Mesenchymal stem cell (in vitro differentiated cells and primary cell): ENCODE data around the gene TMEM82.

Experiments used
- DNase-seq: peaks from one replicate; pipeline ENCODE4 v3.0.0-alpha.2; 2013
- H2AFZ ChIP-seq: one replicate; pipeline ENCODE4 v1.6.1; 2013; ENCODE audit warnings: low read depth, mild to moderate bottlenecking, control low read depth, inconsistent platforms, low read length, moderate library complexity
- H2AK5ac ChIP-seq: 2 replicates; pipeline ENCODE4 v1.6.1; 2013; ENCODE audit warnings: low read length, moderate library complexity, mild to moderate bottlenecking, inconsistent platforms; ENCODE audit not compliant: severe bottlenecking
- H2BK120ac ChIP-seq: one replicate; pipeline ENCODE4 v1.6.1; 2013; ENCODE audit warnings: low read depth, mild to moderate bottlenecking, inconsistent platforms, low read length, moderate library complexity
- H2BK12ac ChIP-seq, 2 experiments: one replicate each; pipeline ENCODE4 v1.6.1; 2013; ENCODE audit warnings: inconsistent platforms in 2 of 2, low read length in 2 of 2, mild to moderate bottlenecking in 2 of 2, moderate library complexity in 2 of 2, control low read depth in 1 of 2
- H2BK15ac ChIP-seq: one replicate; pipeline ENCODE4 v1.6.1; 2013; ENCODE audit warnings: mild to moderate bottlenecking, low read depth, inconsistent platforms; ENCODE audit not compliant: poor library complexity, severe bottlenecking
- H2BK5ac ChIP-seq: 2 replicates; pipeline ENCODE4 v1.6.1; 2013; ENCODE audit warnings: low read depth, mild to moderate bottlenecking, low read length, control low read depth, inconsistent platforms; ENCODE audit not compliant: poor library complexity, severe bottlenecking
- H3K14ac ChIP-seq, 2 experiments: one replicate each; pipeline ENCODE4 v1.6.1; 2013; ENCODE audit warnings: inconsistent platforms in 2 of 2, low read length in 2 of 2, control low read depth in 1 of 2, mild to moderate bottlenecking in 1 of 2, moderate library complexity in 1 of 2
- H3K18ac ChIP-seq, 2 experiments: one replicate each; pipeline ENCODE4 v1.6.1; 2013; ENCODE audit warnings: inconsistent platforms in 2 of 2, low read length in 2 of 2, control low read depth in 1 of 2, low read depth in 1 of 2, mild to moderate bottlenecking in 1 of 2
- H3K23ac ChIP-seq, 2 experiments: one replicate each; pipeline ENCODE4 v1.6.1; 2013; ENCODE audit warnings: inconsistent platforms in 2 of 2, low read length in 2 of 2, mild to moderate bottlenecking in 2 of 2, moderate library complexity in 2 of 2, control low read depth in 1 of 2
- H3K27ac ChIP-seq: 2 replicates; pipeline ENCODE4 v1.5.1; 2013; ENCODE audit warnings: mild to moderate bottlenecking, moderate library complexity, low read length, control low read depth, inconsistent platforms; ENCODE audit not compliant: poor library complexity, severe bottlenecking
- H3K27me3 ChIP-seq, 2 experiments: 2 replicates each; pipeline versions ENCODE4 v1.6.1 to v1.7.0; 2013; ENCODE audit warnings: low read length in 2 of 2, mild to moderate bottlenecking in 2 of 2, moderate library complexity in 2 of 2, control low read depth in 1 of 2, inconsistent platforms in 1 of 2; ENCODE audit not compliant: control insufficient read depth in 1 of 2, insufficient read depth in 1 of 2
- H3K36me3 ChIP-seq, 2 experiments: 2 replicates each; pipeline versions ENCODE4 v1.6.1 to v1.7.0; 2013; ENCODE audit warnings: low read length in 2 of 2, control low read depth in 1 of 2, inconsistent platforms in 1 of 2, low read depth in 1 of 2, mild to moderate bottlenecking in 1 of 2; ENCODE audit not compliant: insufficient read depth in 2 of 2, control insufficient read depth in 1 of 2
- H3K4ac ChIP-seq, 2 experiments: one replicate each; pipeline ENCODE4 v1.6.1; 2013; ENCODE audit warnings: inconsistent platforms in 2 of 2, low read length in 2 of 2, mild to moderate bottlenecking in 2 of 2, moderate library complexity in 2 of 2, control low read depth in 1 of 2, low read depth in 1 of 2
- H3K4me1 ChIP-seq: 2 replicates; pipeline ENCODE4 v1.6.1; 2013; ENCODE audit warnings: low read depth, low read length, control low read depth; ENCODE audit not compliant: control insufficient read depth, insufficient read depth
- H3K4me2 ChIP-seq: 2 replicates; pipeline ENCODE4 v1.6.1; 2013; ENCODE audit warnings: low read length, mild to moderate bottlenecking, inconsistent platforms; ENCODE audit not compliant: poor library complexity, severe bottlenecking
- H3K4me3 ChIP-seq, 2 experiments: 2 replicates each; pipeline versions ENCODE4 v1.5.1 to v1.7.0; 2013; ENCODE audit warnings: low read length in 2 of 2, mild to moderate bottlenecking in 2 of 2, control low read depth in 1 of 2, low read depth in 1 of 2; ENCODE audit not compliant: insufficient read depth in 1 of 2
- H3K79me1 ChIP-seq: replicated peaks from 2 replicates; pipeline ENCODE4 v1.6.1; 2013; ENCODE audit warnings: mild to moderate bottlenecking, control low read depth, low read length, inconsistent platforms; ENCODE audit not compliant: poor library complexity, severe bottlenecking
- H3K9ac ChIP-seq: 2 replicates; pipeline ENCODE4 v1.7.0; 2013; ENCODE audit warnings: mild to moderate bottlenecking, low read length, moderate library complexity
- H3K9me3 ChIP-seq: 2 replicates; pipeline ENCODE4 v1.7.0; 2013; ENCODE audit warnings: mild to moderate bottlenecking, low read length; ENCODE audit not compliant: control insufficient read depth
- H4K8ac ChIP-seq: one replicate; pipeline ENCODE4 v1.6.1; 2013; ENCODE audit warnings: inconsistent platforms, mild to moderate bottlenecking, low read length, moderate library complexity
- H4K91ac ChIP-seq: one replicate; pipeline ENCODE4 v1.6.1; 2013; ENCODE audit warnings: mild to moderate bottlenecking, low read length, inconsistent platforms
- WGBS: methylation state at CpG from one replicate; pipeline ENCODE4 v1.1.7; 2013; ENCODE audit warnings: mixed read lengths; 5-methylcytosine and 5-hydroxymethylcytosine counted together

The TMEM82 gene

DNA sequence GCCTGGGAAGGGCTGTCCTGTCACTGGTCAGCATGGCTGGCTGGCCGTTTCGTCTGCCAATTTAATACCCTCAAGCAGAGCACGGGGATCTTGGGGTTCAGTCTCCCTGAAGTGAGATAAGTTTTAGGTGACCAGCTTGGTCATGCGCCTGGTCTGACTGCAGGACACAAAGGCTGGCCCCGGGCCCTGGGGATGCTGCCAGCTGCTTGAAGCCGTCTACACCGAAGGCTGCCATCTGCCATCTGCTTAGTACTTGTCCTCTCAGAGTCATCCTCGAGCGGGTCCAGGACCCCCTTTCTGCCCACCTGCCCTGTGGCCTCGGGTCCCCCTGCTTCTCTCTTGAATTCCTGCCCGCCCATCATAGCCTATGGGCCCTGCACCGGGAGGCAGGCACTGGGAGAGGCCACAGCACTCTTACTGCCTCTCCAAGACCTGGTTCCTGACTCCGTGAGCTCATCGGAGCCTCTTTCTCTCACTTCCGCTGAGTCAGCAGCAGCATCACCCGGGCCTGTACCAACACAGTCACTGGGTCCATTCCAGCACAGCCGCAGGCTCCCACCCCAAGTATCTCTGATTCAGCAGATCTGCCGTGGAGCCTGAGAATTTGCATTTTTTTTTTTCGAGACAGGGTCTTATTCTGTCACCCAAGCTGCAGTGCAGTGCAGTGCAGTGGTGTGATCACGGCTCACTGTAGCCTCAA, 23.3 kb downstream of the TMEM82 start:
- no peak overlapping the region for H3K18ac ChIP-seq
- H3K4me1 ChIP-seq = peaks cover 24% of the 10 kb centered on the region
- no peak overlapping the region for H3K27ac ChIP-seq

DNA sequence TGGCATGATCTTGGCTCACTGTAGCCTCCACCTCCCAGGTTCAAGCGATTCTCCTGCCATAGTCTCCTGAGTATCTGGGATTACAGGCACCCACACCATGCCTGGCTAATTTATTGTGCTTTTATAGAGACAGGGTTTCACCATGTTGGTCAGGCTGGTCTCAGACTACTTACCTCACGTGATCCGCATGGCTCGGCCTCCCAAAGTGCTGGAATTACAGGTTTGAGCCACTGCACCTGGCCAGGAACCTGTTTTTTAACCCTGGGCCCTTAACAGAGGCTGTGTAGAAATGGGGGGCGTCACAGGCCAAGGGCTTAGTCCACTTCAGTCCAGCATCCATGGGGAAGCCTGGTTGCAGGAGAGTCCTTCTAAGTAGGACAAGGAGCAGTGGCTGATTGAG, 25.6 kb downstream of the TMEM82 start:
- Histone ChIP-seq H3K4me1 (peaks cover 17% of the 10 kb centered on the region), H3K4ac (no peak overlapping the region), H3K9me3 (no peaks in the 10 kb centered on the region), H2BK12ac (no peak overlapping the region), H4K91ac (no peak overlapping the region), H3K79me1 (peaks cover 47% of the 10 kb centered on the region), H3K4me3 (no peak overlapping the region), H2BK15ac (no peak overlapping the region), H2BK120ac (no peak overlapping the region), H3K36me3 (peaks cover 36 to 82% of the 10 kb centered on the region in 2 experiments), H2AK5ac (no peak overlapping the region), H4K8ac (no peak overlapping the region), H2BK5ac (no peak overlapping the region), H3K14ac (no peak overlapping the region), H3K18ac (no peak overlapping the region), H2AFZ (no peak overlapping the region), H3K9ac (no peak overlapping the region), H3K27me3 (no peaks in the 10 kb centered on the region), H3K27ac (no peak overlapping the region), H3K4me2 (no peak overlapping the region), H3K23ac (no peak overlapping the region)
- no peak for DNase-seq
- 96% methylated on average over 5 of the region's 5 CpGs for WGBS

More for the DNA sequence above, 23.3 kb downstream of the TMEM82 start:
- peak; percentile 29 for DNase-seq
- Histone ChIP-seq H3K79me1 (peaks cover 32% of the 10 kb centered on the region), H3K36me3 (peaks cover 21 to 65% of the 10 kb centered on the region in 2 experiments), H3K9me3 (no peaks in the 10 kb centered on the region), H3K4me3 (no peak overlapping the region), H2BK120ac (no peak overlapping the region), H3K9ac (no peak overlapping the region), H2BK12ac (no peak overlapping the region), H4K91ac (peak overlapping the region; percentile 18), H3K27me3 (no peaks in the 10 kb centered on the region), H2BK15ac (no peak overlapping the region), H4K8ac (no peak overlapping the region), H2AK5ac (no peak overlapping the region), H3K14ac (no peak overlapping the region), H3K4me2 (no peak overlapping the region), H3K23ac (no peak overlapping the region), H3K4ac (no peak overlapping the region), H2BK5ac (no peak overlapping the region), H2AFZ (no peak overlapping the region)
- 91% methylated on average over 20 of the region's 20 CpGs for WGBS

DNA sequence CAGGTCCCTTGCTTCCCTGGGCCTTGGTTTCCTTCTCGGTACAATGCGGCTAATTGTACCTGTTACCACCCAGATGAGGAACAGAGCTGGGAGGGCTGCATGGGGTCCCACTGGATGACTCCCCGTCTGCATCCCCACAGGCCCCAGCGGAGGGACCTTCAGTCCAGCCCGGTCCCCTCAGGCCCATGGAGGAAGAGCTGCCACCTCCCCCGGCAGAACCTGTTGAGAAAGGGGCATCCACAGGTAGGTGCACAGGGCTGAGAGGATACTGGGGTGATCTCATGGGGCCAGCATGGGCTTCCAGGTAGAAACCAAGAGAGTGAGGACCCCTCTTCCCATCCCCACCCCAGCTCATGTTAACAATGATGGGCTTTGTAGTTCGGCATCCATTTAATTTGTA, 26.1 kb downstream of the TMEM82 start:
- no peak overlapping the region for H3K4me2 ChIP-seq
- H4K8ac ChIP-seq = no peak overlapping the region
- no peak overlapping the region for H3K4ac ChIP-seq
- H3K23ac ChIP-seq = no peak overlapping the region
- no peak overlapping the region for H2BK15ac ChIP-seq
- WGBS = 95% methylated on average over 6 of the region's 7 CpGs
- no peak overlapping the region for H3K27ac ChIP-seq
- no peaks in the 10 kb centered on the region for H3K9me3 ChIP-seq
- no peak overlapping the region for H2AFZ ChIP-seq
- H2BK120ac ChIP-seq = no peak overlapping the region
- H3K4me1 ChIP-seq = peaks cover 17% of the 10 kb centered on the region
- peaks cover 36 to 84% of the 10 kb centered on the region in 2 experiments for H3K36me3 ChIP-seq
- no peak overlapping the region for H3K9ac ChIP-seq
- peaks cover 48% of the 10 kb centered on the region for H3K79me1 ChIP-seq
- H4K91ac ChIP-seq = no peak overlapping the region
- H3K27me3 ChIP-seq = no peaks in the 10 kb centered on the region
- no peak overlapping the region for H3K18ac ChIP-seq
- H2BK12ac ChIP-seq = no peak overlapping the region
- no peak overlapping the region for H3K4me3 ChIP-seq
- no peak for DNase-seq
- no peak overlapping the region for H3K14ac ChIP-seq
- no peak overlapping the region for H2BK5ac ChIP-seq
- no peak overlapping the region for H2AK5ac ChIP-seq

- WGBS = 95% methylated on average over 14 of the region's 14 CpGs
- Histone ChIP-seq H3K27ac (no peak overlapping the region), H2BK15ac (no peak overlapping the region)
These were observed 28.1 kb downstream of the TMEM82 start for GRCh38 chr1:15770313-15770962.

More at GRCh38 chr1:15770313-15770962, 28.1 kb downstream of the TMEM82 start:
- no peak overlapping the region for H3K23ac ChIP-seq
- peaks cover 38% of the 10 kb centered on the region for H3K79me1 ChIP-seq
- H3K14ac ChIP-seq = no peak overlapping the region
- H3K4me1 ChIP-seq = peaks cover 6% of the 10 kb centered on the region
- no peaks in the 10 kb centered on the region for H3K9me3 ChIP-seq
- no peak overlapping the region for H2AK5ac ChIP-seq
- no peak overlapping the region for H3K4ac ChIP-seq
- H3K4me3 ChIP-seq = no peak overlapping the region
- H3K4me2 ChIP-seq = no peak overlapping the region
- H2AFZ ChIP-seq = no peak overlapping the region
- DNase-seq = no peak
- no peaks in the 10 kb centered on the region for H3K27me3 ChIP-seq
- no peak overlapping the region for H3K9ac ChIP-seq
- no peak overlapping the region for H4K8ac ChIP-seq
- no peak overlapping the region for H2BK12ac ChIP-seq
- no peak overlapping the region for H4K91ac ChIP-seq
- H2BK120ac ChIP-seq = no peak overlapping the region
- H2BK5ac ChIP-seq = no peak overlapping the region
- H3K18ac ChIP-seq = no peak overlapping the region
- H3K36me3 ChIP-seq = peaks cover 41 to 85% of the 10 kb centered on the region in 2 experiments
